CD8-positive, alpha-beta memory T cell (primary cell): ENCODE measurements around the gene GNB5. TPM values are rescaled to one million over a fixed set of nuclear protein-coding genes. Genes with fewer than 3 reads are reported as not detected.
A peak's percentile ranks its signal among the peaks of the same experiment; 100 is the strongest.
"Not testable (repeated sequence)": the region's sequence is repeated elsewhere in the genome, so short reads cannot be mapped to it uniquely, and the experiment has no call there.

Experiments used
- CTCF ChIA-PET: fragments of 350-600 bp; sonication (Branson Sonifier 250); formaldehyde crosslinking; loops from one replicate; lab custom pipeline; 2021; ENCODE audit warnings: antibody characterized with exemption; lab: Charles Lee
- POLR2A ChIA-PET: fragments of 350-600 bp; sonication (Branson Sonifier 250); formaldehyde crosslinking; loops from one replicate; lab custom pipeline; 2021; ENCODE audit warnings: antibody characterized with exemption; lab: Charles Lee
- DNase-seq, 5 donors: peaks; one replicate each; pipeline versions ENCODE4 v3.0.0 to v3.0.0-alpha.2; 2020 to 2022; ENCODE audit warnings: mixed read lengths in 1 of 5
- H3K27ac ChIP-seq: one replicate; pipeline ENCODE4 v1.7.0; 2013; ENCODE audit warnings: low read depth, mild to moderate bottlenecking, low read length, moderate library complexity
- H3K27me3 ChIP-seq: 2 replicates; pipeline ENCODE4 v1.7.0; 2013; ENCODE audit warnings: low read length, mild to moderate bottlenecking; ENCODE audit not compliant: insufficient read depth, poor library complexity, severe bottlenecking
- H3K36me3 ChIP-seq: 2 replicates; pipeline ENCODE4 v1.7.0; 2013; ENCODE audit warnings: mild to moderate bottlenecking, low read length, moderate library complexity; ENCODE audit not compliant: insufficient read depth
- H3K4me1 ChIP-seq: 2 replicates; pipeline ENCODE4 v1.7.0; 2013; ENCODE audit warnings: mild to moderate bottlenecking, low read length, moderate library complexity; ENCODE audit not compliant: insufficient read depth
- H3K4me3 ChIP-seq: 2 replicates; pipeline ENCODE4 v1.7.0; 2013; ENCODE audit warnings: mild to moderate bottlenecking, low read length
- H3K9me3 ChIP-seq: 2 replicates; pipeline ENCODE4 v1.7.0; 2013; ENCODE audit warnings: mild to moderate bottlenecking, low read length
- H3K27ac Mint-ChIP-seq, 8 donors: one replicate each; pipeline ENCODE4 v1.8.0; 2020 to 2021; ENCODE audit warnings: mixed read lengths in 8 of 8, mild to moderate bottlenecking in 6 of 8, inconsistent platforms in 3 of 8, moderate library complexity in 3 of 8
- H3K27me3 Mint-ChIP-seq, 2 donors: one replicate each; pipeline ENCODE4 v1.8.0; 2020 to 2021; ENCODE audit warnings: mixed read lengths in 2 of 2, mild to moderate bottlenecking in 1 of 2, moderate library complexity in 1 of 2
- H3K36me3 Mint-ChIP-seq, 3 donors: one replicate each; pipeline ENCODE4 v1.8.0; 2020 to 2021; ENCODE audit warnings: mixed read lengths in 3 of 3, inconsistent platforms in 1 of 3, mild to moderate bottlenecking in 1 of 3
- H3K4me1 Mint-ChIP-seq, 3 donors: one replicate each; pipeline ENCODE4 v1.8.0; 2020 to 2021; ENCODE audit warnings: mixed read lengths in 3 of 3, inconsistent platforms in 1 of 3, mild to moderate bottlenecking in 1 of 3
- H3K4me3 Mint-ChIP-seq, 7 donors: one replicate each; pipeline ENCODE4 v1.8.0; 2020 to 2021; ENCODE audit warnings: mixed read lengths in 7 of 7, mild to moderate bottlenecking in 6 of 7, moderate library complexity in 4 of 7, inconsistent platforms in 2 of 7
- H3K9me3 Mint-ChIP-seq, 5 donors: one replicate each; pipeline ENCODE4 v1.8.0; 2020 to 2022; ENCODE audit warnings: mixed read lengths in 5 of 5, mild to moderate bottlenecking in 3 of 5, moderate library complexity in 2 of 5, inconsistent platforms in 1 of 5
- polyA plus RNA-seq: library from polyadenylated mRNA; unstranded; fragments of 300-500 nt; fragmentation: Illumina TruSeq; gene quantifications from one replicate; pipeline ENCODE4 v1.2.3, GENCODE V29; 2021
- total RNA-seq, 2 experiments: library from RNA; stranded (reverse); gene quantifications; one replicate each; pipeline ENCODE4 v1.2.3, GENCODE V29; 2021

The GNB5 gene
- total and polyA plus RNA-seq, 3 experiments from 2014 or later, result 19.2 to 46.0 (median 21.7) TPM

DNA sequence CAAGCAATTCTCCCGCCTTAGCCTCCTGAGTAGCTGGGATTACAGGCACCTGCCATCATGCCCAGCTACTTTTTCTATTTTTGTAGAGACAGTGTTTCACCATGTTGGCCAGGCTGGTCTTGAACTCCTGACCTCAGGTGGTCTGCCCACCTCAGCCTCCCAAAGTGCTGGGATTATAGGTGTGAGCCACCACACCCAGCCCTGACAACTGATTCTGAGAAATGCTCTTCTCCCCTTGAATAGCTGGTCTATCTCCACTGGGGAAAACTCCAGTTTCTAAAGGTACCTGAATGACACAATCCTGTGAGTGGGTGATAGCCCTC, 108.2 kb downstream of the GNB5 start:
- POLR2A ChIA-PET, result not testable (repeated sequence)

DNA sequence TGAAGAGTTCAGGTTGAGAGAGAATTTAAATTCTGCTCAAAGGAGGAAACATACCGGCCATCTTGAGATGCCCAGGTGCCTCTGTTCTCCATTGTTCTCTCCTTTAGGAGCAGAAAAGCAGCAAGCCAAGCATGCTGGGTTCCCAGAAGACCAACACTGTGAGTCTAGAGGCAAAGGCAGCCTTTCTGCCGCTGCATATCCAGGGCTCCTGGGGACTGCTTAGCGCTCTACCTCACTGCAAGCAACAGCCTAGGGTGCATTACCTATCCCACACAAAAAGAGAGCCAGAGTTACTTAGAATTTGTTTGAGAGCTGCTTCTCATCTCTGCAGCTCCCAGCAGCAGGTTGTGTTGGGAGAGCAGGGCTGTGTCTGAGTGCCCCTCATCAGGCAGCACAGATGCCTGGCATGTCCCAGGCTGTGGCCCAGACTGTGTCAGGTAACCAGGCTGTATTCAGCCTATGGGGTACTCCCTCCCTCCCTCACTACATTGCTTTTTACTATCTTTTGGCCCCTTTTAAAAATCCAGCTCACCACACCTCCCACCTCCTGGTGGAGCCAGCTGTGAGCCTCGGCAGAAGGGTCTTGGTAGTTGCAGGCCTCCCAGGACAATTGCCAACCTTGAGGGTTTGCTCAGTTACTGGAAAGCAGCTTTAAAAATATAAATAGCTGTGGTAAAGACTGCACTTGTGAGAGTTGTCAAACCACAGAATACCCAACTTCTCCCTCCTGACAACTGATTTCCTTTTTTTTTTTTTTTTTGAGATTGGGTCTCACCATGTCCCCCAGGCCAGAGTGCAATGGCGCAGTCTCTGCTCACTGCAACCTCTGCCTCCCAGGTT, 108.8 kb downstream of the GNB5 start:
- no peaks in the 10 kb centered on the region for H3K36me3 Mint-ChIP-seq
- no peak for DNase-seq
- Histone ChIP-seq H3K9me3 (no peaks in the 10 kb centered on the region), H3K4me1 (peaks cover 11% of the 10 kb centered on the region), H3K4me3 (no peak overlapping the region), H3K27me3 (no peaks in the 10 kb centered on the region), H3K27ac (no peak overlapping the region), H3K36me3 (no peaks in the 10 kb centered on the region)
- no peaks in the 10 kb centered on the region for H3K9me3 Mint-ChIP-seq
- ChIA-PET CTCF (interaction anchor here (0.9 to 2.1 kb wide), 5 partner anchors 9 to 108 kb away, joined by 3 to 5 read pairs (median 4); no protein-coding TSS in a partner anchor), POLR2A (no interaction called here)
- H3K27ac Mint-ChIP-seq, result peak overlapping the region in 2 of 8 donors; percentile 36 to 90
- no peaks in the 10 kb centered on the region for H3K27me3 Mint-ChIP-seq
- H3K4me3 Mint-ChIP-seq, result peak overlapping the region in 4 of 7 donors; percentile 16 to 40 (median 31)
- peaks cover 16 to 24% (median 20%) of the 10 kb centered on the region in 3 donors for H3K4me1 Mint-ChIP-seq

More for the DNA sequence above, 108.2 kb downstream of the GNB5 start:
- not testable (repeated sequence) for H3K27me3 ChIP-seq, H3K36me3 ChIP-seq, DNase-seq, H3K9me3 ChIP-seq, H3K9me3 Mint-ChIP-seq, H3K36me3 Mint-ChIP-seq, H3K4me3 ChIP-seq, H3K27ac ChIP-seq, H3K27me3 Mint-ChIP-seq
- peaks cover 16 to 24% (median 20%) of the 10 kb centered on the region in 3 donors for H3K4me1 Mint-ChIP-seq
- peak overlapping the region in 2 of 8 donors; percentile 36 to 90 for H3K27ac Mint-ChIP-seq
- CTCF ChIA-PET, result interaction anchor here (0.9 to 2.1 kb wide), 6 partner anchors 9 to 125 kb away, joined by 3 to 5 read pairs (median 4); no protein-coding TSS in a partner anchor
- H3K4me3 Mint-ChIP-seq, result peak overlapping the region in 3 of 7 donors; percentile 16 to 40 (median 35)
- peaks cover 11% of the 10 kb centered on the region for H3K4me1 ChIP-seq

DNA sequence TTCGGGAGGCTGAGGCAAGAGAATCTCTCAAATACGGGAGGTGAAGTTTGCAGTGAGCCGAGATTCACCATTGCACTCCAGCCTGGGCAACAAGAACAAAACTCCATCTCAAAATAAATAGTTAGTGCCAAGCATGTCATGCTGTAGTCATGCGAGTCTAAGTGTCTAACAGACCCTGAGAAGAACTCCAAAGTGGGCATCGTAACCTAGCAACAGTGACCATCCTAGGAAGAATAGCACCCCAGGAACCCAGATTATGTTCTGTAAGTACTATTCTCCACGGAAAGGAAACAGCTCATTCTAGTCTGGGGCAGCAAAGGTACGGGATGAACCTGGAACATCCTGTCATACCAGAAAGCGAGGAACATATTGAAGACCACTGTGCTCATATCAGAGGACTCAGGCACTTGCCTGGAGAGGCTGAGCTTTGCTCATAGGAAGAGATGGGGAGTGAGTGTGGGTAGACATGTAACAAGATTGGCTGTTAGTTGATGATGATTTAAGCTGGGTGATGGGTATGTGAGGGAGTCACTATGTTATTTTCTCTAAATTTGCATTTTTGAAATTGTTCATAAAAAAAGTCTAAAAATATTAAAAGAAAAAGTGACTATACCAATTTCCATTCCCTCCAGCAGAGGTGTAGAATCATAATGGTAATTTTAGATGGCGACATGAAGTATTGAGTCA, 110.3 kb downstream of the GNB5 start:
- no peak overlapping the region for H3K27ac ChIP-seq
- peaks cover 11% of the 10 kb centered on the region for H3K4me1 ChIP-seq
- H3K27me3 ChIP-seq, result no peaks in the 10 kb centered on the region
- H3K36me3 ChIP-seq, result no peaks in the 10 kb centered on the region
- H3K9me3 ChIP-seq, result no peaks in the 10 kb centered on the region
- H3K4me3 ChIP-seq, result no peak overlapping the region
- Mint-ChIP-seq H3K4me1 (peaks cover 16 to 24% (median 20%) of the 10 kb centered on the region in 3 donors), H3K9me3 (no peaks in the 10 kb centered on the region), H3K36me3 (no peaks in the 10 kb centered on the region), H3K4me3 (no peak overlapping the region), H3K27ac (no peak overlapping the region), H3K27me3 (no peaks in the 10 kb centered on the region)
- ChIA-PET POLR2A (no interaction called here), CTCF (interaction anchor here (1.4 to 3.6 kb wide), 3 partner anchors 11 to 101 kb away, joined by 4 to 25 read pairs (median 15); no protein-coding TSS in a partner anchor)
- no peak for DNase-seq

DNA sequence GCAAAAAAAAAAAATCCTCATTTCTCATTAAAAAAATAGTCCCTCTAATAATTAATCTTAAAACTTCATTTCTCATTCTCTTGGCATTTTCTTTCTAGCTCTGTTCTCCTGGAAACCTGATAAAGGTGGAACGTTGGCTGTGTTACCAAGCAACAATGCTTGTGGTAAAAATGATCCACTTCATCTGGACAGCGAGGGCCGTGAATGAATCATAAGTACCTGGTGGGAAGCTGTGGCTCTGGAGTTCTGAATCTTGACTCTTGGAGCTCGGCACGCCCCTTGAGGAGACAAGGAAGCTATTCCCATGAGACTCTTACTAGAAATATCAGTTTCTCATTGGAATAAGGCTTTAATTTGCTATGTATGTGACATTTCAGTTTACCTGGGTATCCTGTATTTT, 111.2 kb downstream of the GNB5 start:
- no peak overlapping the region for H3K4me3 ChIP-seq
- no peaks in the 10 kb centered on the region for H3K27me3 ChIP-seq
- Mint-ChIP-seq H3K4me3 (no peak overlapping the region), H3K27ac (no peak overlapping the region), H3K4me1 (peaks cover 16 to 24% (median 20%) of the 10 kb centered on the region in 3 donors), H3K27me3 (no peaks in the 10 kb centered on the region), H3K36me3 (no peaks in the 10 kb centered on the region), H3K9me3 (no peaks in the 10 kb centered on the region)
- CTCF ChIA-PET, result interaction anchor here (1.1 to 3.6 kb wide), 7 partner anchors 10 to 128 kb away, joined by 3 to 25 read pairs (median 5); partner anchors contain the start of gene LEO1
- DNase-seq, result no peak
- no peaks in the 10 kb centered on the region for H3K36me3 ChIP-seq
- POLR2A ChIA-PET, result interaction anchor here (0.6 kb wide), 1 partner anchor 42 kb away, joined by 6 read pairs; no protein-coding TSS in a partner anchor
- H3K9me3 ChIP-seq, result no peaks in the 10 kb centered on the region
- H3K4me1 ChIP-seq, result peaks cover 11% of the 10 kb centered on the region
- H3K27ac ChIP-seq, result no peak overlapping the region

DNA sequence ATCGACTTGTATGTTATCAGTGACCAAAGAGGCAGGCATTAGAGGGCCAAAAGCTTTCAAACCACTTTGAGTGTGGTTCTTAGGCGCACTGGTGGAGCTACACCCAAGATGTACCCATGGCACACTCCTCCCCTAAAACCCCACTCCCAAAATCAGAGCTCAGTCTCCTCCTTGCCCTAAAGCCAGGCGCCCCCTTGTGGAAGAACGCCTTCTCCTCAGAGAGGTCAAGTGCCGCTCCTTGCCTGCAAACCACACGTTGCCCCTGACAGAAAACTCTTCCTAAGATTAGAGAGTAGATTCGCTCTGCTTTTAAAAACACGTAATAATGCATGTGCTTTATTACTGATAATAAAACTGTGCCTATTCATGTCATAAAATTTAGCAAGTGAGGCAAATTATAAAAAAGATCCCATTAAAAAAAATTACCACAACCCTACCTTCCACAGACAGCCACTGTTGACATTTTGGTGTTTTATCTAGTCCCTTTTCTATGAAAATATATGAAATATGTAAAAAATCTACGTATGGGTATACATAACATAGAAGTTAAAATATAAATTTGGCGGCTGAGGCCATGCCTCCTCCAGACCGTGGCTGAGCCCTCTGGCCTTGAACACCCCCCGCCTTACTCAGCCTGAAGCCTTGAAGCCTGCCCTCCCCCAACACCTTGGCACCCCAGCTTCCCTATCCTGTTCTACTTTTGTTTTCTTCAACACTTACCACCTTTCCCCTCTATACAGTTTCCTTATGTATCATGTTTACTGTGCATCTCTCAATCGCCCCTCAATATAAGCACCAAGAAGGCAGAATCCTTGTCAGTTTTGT, 112.1 kb downstream of the GNB5 start:
- no peak overlapping the region for H3K27ac ChIP-seq
- no peaks in the 10 kb centered on the region for H3K9me3 Mint-ChIP-seq
- peak; percentile 64 to 86 (median 71) for DNase-seq
- no peaks in the 10 kb centered on the region for H3K27me3 ChIP-seq
- peak overlapping the region in 1 of 8 donors; percentile 2 for H3K27ac Mint-ChIP-seq
- peaks cover 11% of the 10 kb centered on the region for H3K4me1 ChIP-seq
- H3K4me3 Mint-ChIP-seq, result peak overlapping the region in 1 of 7 donors; percentile 59
- H3K4me3 ChIP-seq, result no peak overlapping the region
- peaks cover 16 to 24% (median 20%) of the 10 kb centered on the region in 3 donors for H3K4me1 Mint-ChIP-seq
- H3K27me3 Mint-ChIP-seq, result no peaks in the 10 kb centered on the region
- no peaks in the 10 kb centered on the region for H3K36me3 ChIP-seq
- ChIA-PET CTCF (interaction anchor here (0.5 to 3.6 kb wide), 29 partner anchors 9 to 200 kb away, joined by 3 to 25 read pairs (median 4); partner anchors contain the start of gene LEO1), POLR2A (no interaction called here)
- H3K9me3 ChIP-seq, result no peaks in the 10 kb centered on the region
- H3K36me3 Mint-ChIP-seq, result no peaks in the 10 kb centered on the region

DNA sequence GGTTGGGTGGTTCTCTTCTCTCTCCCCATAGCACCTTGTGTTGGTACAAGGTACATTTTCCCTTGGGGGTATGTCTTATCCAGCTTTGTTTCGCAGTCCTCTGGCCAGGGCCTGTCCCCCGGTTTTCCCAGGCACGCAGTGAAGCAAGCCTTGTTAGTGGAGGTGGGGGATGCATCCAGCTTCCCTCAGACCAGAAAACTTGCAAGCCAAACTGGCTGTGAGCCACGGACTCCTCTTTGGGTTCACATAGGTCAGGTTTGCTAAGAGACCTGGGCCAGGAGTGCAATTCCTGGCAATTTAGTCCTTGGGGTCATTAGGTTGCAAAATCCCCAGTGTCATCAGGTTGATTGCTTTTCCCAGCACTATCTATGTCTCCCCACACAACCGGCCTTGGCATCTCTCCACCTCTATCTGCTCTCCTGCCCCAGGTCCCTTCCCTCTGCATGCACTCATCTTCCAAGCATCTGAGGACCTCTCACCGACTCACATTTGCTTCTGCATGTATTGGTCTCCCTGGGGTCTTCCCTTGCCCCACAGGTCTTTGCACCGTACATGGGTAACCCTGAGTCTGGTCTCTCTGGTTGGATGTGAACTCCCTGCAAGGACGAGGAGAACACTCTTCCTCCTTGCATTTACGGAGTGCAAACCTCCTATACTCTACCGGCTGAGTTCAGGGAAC, 112.9 kb downstream of the GNB5 start:
- H3K4me3 Mint-ChIP-seq, result no peak overlapping the region
- Histone ChIP-seq H3K36me3 (no peaks in the 10 kb centered on the region), H3K4me1 (peaks cover 11% of the 10 kb centered on the region), H3K9me3 (no peaks in the 10 kb centered on the region), H3K27me3 (no peaks in the 10 kb centered on the region), H3K27ac (no peak overlapping the region), H3K4me3 (no peak overlapping the region)
- no peaks in the 10 kb centered on the region for H3K36me3 Mint-ChIP-seq
- ChIA-PET CTCF (interaction anchor here (0.5 to 3.6 kb wide), 30 partner anchors 8 to 201 kb away, joined by 3 to 25 read pairs (median 4); partner anchors contain the start of gene LEO1), POLR2A (no interaction called here)
- H3K27me3 Mint-ChIP-seq, result no peaks in the 10 kb centered on the region
- H3K27ac Mint-ChIP-seq, result peak overlapping the region in 1 of 8 donors; percentile 84
- peaks cover 14 to 19% (median 18%) of the 10 kb centered on the region in 3 donors for H3K4me1 Mint-ChIP-seq
- H3K9me3 Mint-ChIP-seq, result no peaks in the 10 kb centered on the region
- no peak for DNase-seq
